Fibroblast of the aortic adventitia (primary cell): ENCODE measurements around the gene SHOC1. TPM values are rescaled to one million over a fixed set of nuclear protein-coding genes. Genes with fewer than 3 reads are reported as not detected.
"Not testable (repeated sequence)": the region's sequence is repeated elsewhere in the genome, so short reads cannot be mapped to it uniquely, and the experiment has no call there.

ENCODE experiments used
- DNase-seq: peaks from one replicate; pipeline ENCODE4 v3.0.0-alpha.2; 2010; ENCODE audit warnings: low read depth
- H3K4me3 ChIP-seq: 2 replicates; pipeline ENCODE4 v1.5.1; 2011; ENCODE audit warnings: low read depth, mild to moderate bottlenecking, control low read depth, low read length, moderate library complexity
- total RNA-seq: library from RNA; depleted of rRNA; stranded (reverse); fragments of >200 nt; gene quantifications from 2 replicates; pipeline ENCODE4 v1.2.3, GENCODE V29; 2012; ENCODE audit warnings: low replicate concordance
- TF ChIP-seq, protein P1 (sequence below): IDR thresholded peaks from 2 replicates; pipeline ENCODE4 v1.5.1; 2011; ENCODE audit warnings: mild to moderate bottlenecking, low read length, control low read depth, inconsistent platforms; ENCODE audit not compliant: insufficient read depth

Gene SHOC1
- total RNA-seq, 1 donor, result 0.09 TPM

- TF ChIP-seq, protein P1, sequence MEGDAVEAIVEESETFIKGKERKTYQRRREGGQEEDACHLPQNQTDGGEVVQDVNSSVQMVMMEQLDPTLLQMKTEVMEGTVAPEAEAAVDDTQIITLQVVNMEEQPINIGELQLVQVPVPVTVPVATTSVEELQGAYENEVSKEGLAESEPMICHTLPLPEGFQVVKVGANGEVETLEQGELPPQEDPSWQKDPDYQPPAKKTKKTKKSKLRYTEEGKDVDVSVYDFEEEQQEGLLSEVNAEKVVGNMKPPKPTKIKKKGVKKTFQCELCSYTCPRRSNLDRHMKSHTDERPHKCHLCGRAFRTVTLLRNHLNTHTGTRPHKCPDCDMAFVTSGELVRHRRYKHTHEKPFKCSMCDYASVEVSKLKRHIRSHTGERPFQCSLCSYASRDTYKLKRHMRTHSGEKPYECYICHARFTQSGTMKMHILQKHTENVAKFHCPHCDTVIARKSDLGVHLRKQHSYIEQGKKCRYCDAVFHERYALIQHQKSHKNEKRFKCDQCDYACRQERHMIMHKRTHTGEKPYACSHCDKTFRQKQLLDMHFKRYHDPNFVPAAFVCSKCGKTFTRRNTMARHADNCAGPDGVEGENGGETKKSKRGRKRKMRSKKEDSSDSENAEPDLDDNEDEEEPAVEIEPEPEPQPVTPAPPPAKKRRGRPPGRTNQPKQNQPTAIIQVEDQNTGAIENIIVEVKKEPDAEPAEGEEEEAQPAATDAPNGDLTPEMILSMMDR, result no peak
- H3K4me3 ChIP-seq, result no peak overlapping the region
- no peak for DNase-seq
Measured at GRCh38 chr9:111821006-111821528, 26.3 kb upstream of the SHOC1 start.

DNA sequence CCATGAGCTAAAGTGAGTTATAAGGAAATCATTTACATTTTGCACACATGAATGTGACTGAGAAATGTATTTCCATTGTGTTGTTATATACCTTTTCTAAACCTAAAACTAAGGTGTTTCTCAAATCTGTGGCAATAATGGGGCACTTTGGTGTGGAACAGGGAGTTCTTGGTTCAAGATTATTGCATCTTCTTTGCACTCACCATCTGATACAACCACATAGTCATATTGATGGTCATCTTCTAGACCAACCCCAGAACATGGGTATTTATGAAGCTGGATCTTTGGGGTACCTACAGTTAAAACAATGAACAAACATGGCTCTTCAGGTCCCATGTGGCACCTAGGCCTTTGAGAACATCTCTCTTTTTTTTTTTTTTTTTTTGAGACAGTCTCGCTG is 24.6 kb upstream of the SHOC1 start:
- no peak overlapping the region for H3K4me3 ChIP-seq
- TF ChIP-seq, protein P1, result no peak
- DNase-seq, result no peak

GRCh38 chr9:111815285-111816070 is 20.7 kb upstream of the SHOC1 start:
- no peak overlapping the region for H3K4me3 ChIP-seq
- TF ChIP-seq, protein P1, result no peak
- no peak for DNase-seq

- DNase-seq, result no peak
- TF ChIP-seq, protein P1, result no peak
- no peak overlapping the region for H3K4me3 ChIP-seq
Measured at GRCh38 chr9:111812337-111812736, 17.6 kb upstream of the SHOC1 start.

GRCh38 chr9:111810908-111811307 is 16.2 kb upstream of the SHOC1 start:
- no peak for DNase-seq
- H3K4me3 ChIP-seq, result no peak overlapping the region
- TF ChIP-seq, protein P1, result no peak

GRCh38 chr9:111810415-111810814 is 15.7 kb upstream of the SHOC1 start:
- H3K4me3 ChIP-seq, DNase-seq: not testable (repeated sequence)

- H3K4me3 ChIP-seq, result no peak overlapping the region
- DNase-seq, result peak; percentile 55
- TF ChIP-seq, protein P1, result peak; percentile 30
Measured at GRCh38 chr9:111807197-111807596, 12.5 kb upstream of the SHOC1 start.
